ENCODE results near the gene MTMR10.

Gene MTMR10

GRCh38 chr15:30956216-30957124 is 35.0 kb downstream of the MTMR10 start:
- no peak for DNase-seq

- DNase-seq: no peak
Observed at GRCh38 chr15:30954674-30955073, 36.8 kb downstream of the MTMR10 start.

- DNase-seq: no peak
Observed at GRCh38 chr15:30953731-30954378, 37.6 kb downstream of the MTMR10 start.

GRCh38 chr15:30953183-30953582 is 38.2 kb downstream of the MTMR10 start:
- DNase-seq: no peak

- DNase-seq: no peak
Observed at GRCh38 chr15:30943654-30944335, 47.6 kb downstream of the MTMR10 start.

GRCh38 chr15:30941520-30941919 is 49.9 kb downstream of the MTMR10 start:
- DNase-seq: no peak

- DNase-seq: no peak
Observed at GRCh38 chr15:30940359-30940758, 51.1 kb downstream of the MTMR10 start.

GRCh38 chr15:30939161-30939560 is 52.3 kb downstream of the MTMR10 start:
- no peak for DNase-seq

- DNase-seq: no peak
Observed at GRCh38 chr15:30933293-30933692, 58.1 kb downstream of the MTMR10 start.

GRCh38 chr15:30930422-30930821 is 61.0 kb downstream of the MTMR10 start:
- no peak for DNase-seq

GRCh38 chr15:30929982-30930381 is 61.4 kb downstream of the MTMR10 start:
- no peak for DNase-seq

- no peak for DNase-seq
Observed at GRCh38 chr15:30929064-30929669, 62.3 kb downstream of the MTMR10 start.

- no peak for DNase-seq
Observed at GRCh38 chr15:30928076-30928475, 63.4 kb downstream of the MTMR10 start.

- DNase-seq: no peak
Observed at GRCh38 chr15:30927148-30927761, 64.2 kb downstream of the MTMR10 start.

- no peak for DNase-seq
Observed at GRCh38 chr15:30926161-30926560, 65.3 kb downstream of the MTMR10 start.

GRCh38 chr15:30925686-30926085 is 65.7 kb downstream of the MTMR10 start:
- DNase-seq: no peak

- DNase-seq: no peak
Observed at GRCh38 chr15:30924353-30924752, 67.1 kb downstream of the MTMR10 start.

GRCh38 chr15:30923429-30923828 is 68.0 kb downstream of the MTMR10 start:
- no peak for DNase-seq

- no peak for DNase-seq
Observed at GRCh38 chr15:30922480-30923311, 68.7 kb downstream of the MTMR10 start.

- DNase-seq: no peak
Observed at GRCh38 chr15:30921781-30922479, 69.5 kb downstream of the MTMR10 start.

GRCh38 chr15:30921106-30921505 is 70.3 kb downstream of the MTMR10 start:
- DNase-seq: no peak
